ENCODE results near the gene CLIP4.

GRCh38 chr2:29072251-29072650 lies 43.0 kb upstream of the CLIP4 start:
- TF ChIP-seq, protein P1, sequence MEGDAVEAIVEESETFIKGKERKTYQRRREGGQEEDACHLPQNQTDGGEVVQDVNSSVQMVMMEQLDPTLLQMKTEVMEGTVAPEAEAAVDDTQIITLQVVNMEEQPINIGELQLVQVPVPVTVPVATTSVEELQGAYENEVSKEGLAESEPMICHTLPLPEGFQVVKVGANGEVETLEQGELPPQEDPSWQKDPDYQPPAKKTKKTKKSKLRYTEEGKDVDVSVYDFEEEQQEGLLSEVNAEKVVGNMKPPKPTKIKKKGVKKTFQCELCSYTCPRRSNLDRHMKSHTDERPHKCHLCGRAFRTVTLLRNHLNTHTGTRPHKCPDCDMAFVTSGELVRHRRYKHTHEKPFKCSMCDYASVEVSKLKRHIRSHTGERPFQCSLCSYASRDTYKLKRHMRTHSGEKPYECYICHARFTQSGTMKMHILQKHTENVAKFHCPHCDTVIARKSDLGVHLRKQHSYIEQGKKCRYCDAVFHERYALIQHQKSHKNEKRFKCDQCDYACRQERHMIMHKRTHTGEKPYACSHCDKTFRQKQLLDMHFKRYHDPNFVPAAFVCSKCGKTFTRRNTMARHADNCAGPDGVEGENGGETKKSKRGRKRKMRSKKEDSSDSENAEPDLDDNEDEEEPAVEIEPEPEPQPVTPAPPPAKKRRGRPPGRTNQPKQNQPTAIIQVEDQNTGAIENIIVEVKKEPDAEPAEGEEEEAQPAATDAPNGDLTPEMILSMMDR (conservative IDR thresholded peaks at IDR 0.05; ENCODE audit: low read length) = no peak
- TF ChIP-seq EZH2phosphoT487 (IDR thresholded peaks at IDR 0.05; ENCODE audit: borderline replicate concordance, low read depth, low read length) = no peak

All from OCI-LY7 (cell line).